ENCODE measurements around the gene PTPRG.

The PTPRG gene

GRCh38 chr3:61562721-61563312 is 1.4 kb downstream of the PTPRG start:
- peak in 1 of 2 experiments; percentile 44 for DNase-seq

GRCh38 chr3:61563313-61564271 is 2.2 kb downstream of the PTPRG start:
- peak in 1 of 2 experiments; percentile 52 for DNase-seq

GRCh38 chr3:61564395-61565059 is 3.2 kb downstream of the PTPRG start:
- DNase-seq = peak; percentile 46 to 84

GRCh38 chr3:61565569-61565968 is 4.2 kb downstream of the PTPRG start:
- no peak for DNase-seq

- no peak for DNase-seq
These were observed 6.8 kb downstream of the PTPRG start for GRCh38 chr3:61568127-61568526.

GRCh38 chr3:61569856-61570580 is 8.6 kb downstream of the PTPRG start:
- no peak for DNase-seq

- DNase-seq = no peak
These were observed 9.4 kb downstream of the PTPRG start for GRCh38 chr3:61570813-61571212.

GRCh38 chr3:61571516-61572336 is 10.4 kb downstream of the PTPRG start:
- DNase-seq = no peak

GRCh38 chr3:61572879-61573278 is 11.5 kb downstream of the PTPRG start:
- no peak for DNase-seq

GRCh38 chr3:61573441-61573840 is 12.1 kb downstream of the PTPRG start:
- no peak for DNase-seq

GRCh38 chr3:61574854-61575253 is 13.5 kb downstream of the PTPRG start:
- no peak for DNase-seq

GRCh38 chr3:61575893-61576292 is 14.5 kb downstream of the PTPRG start:
- DNase-seq = no peak

GRCh38 chr3:61577760-61578159 is 16.4 kb downstream of the PTPRG start:
- DNase-seq = no peak

- DNase-seq = no peak
These were observed 17.4 kb downstream of the PTPRG start for GRCh38 chr3:61578667-61579367.

GRCh38 chr3:61579685-61580084 is 18.3 kb downstream of the PTPRG start:
- DNase-seq = no peak

- DNase-seq = peak in 1 of 2 experiments; percentile 63
These were observed 19.7 kb downstream of the PTPRG start for GRCh38 chr3:61580982-61581643.

GRCh38 chr3:61582287-61582686 is 20.9 kb downstream of the PTPRG start:
- no peak for DNase-seq

- DNase-seq = no peak
These were observed 21.5 kb downstream of the PTPRG start for GRCh38 chr3:61582846-61583245.

- no peak for DNase-seq
These were observed 22.8 kb downstream of the PTPRG start for GRCh38 chr3:61583890-61584875.

- DNase-seq = no peak
These were observed 28.5 kb downstream of the PTPRG start for GRCh38 chr3:61589856-61590255.
